HL-60 (cell line): ENCODE results near the gene KIF26A.

Source experiments
- DNase-seq, 2 experiments: peaks; one replicate each; pipeline ENCODE4 v3.0.0-alpha.2; 2010 to 2020; ENCODE audit warnings: low read depth in 1 of 2, low spot score in 1 of 2
- H3K27ac ChIP-seq: fragments of 250-450 bp; sonication (Bioruptor Pico); replicated peaks from 2 replicates; pipeline ENCODE4 v1.5.1; 2020; ENCODE audit warnings: mild to moderate bottlenecking, moderate library complexity
- H3K27me3 ChIP-seq: fragments of 250-450 bp; sonication (Bioruptor Pico); 2 replicates; pipeline ENCODE4 v1.5.1; 2021; ENCODE audit warnings: mild to moderate bottlenecking, moderate library complexity; ENCODE audit not compliant: insufficient read depth, poor library complexity, severe bottlenecking
- H3K4me3 ChIP-seq: replicated peaks from 2 replicates; pipeline ENCODE4 v1.5.1; 2011; ENCODE audit warnings: mild to moderate bottlenecking, control low read depth, low read length; ENCODE audit not compliant: insufficient read depth
- GABPA ChIP-seq: IDR thresholded peaks from 2 replicates; pipeline ENCODE4 v1.6.1; 2012; ENCODE audit warnings: low read depth
- POLR2AphosphoS5 ChIP-seq: IDR thresholded peaks from 2 replicates; pipeline ENCODE4 v1.6.1; 2012; ENCODE audit warnings: low read depth
- REST ChIP-seq: IDR thresholded peaks from 2 replicates; pipeline ENCODE4 v1.6.1; 2012; ENCODE audit warnings: low read depth; ENCODE audit not compliant: insufficient replicate concordance
- SPI1 ChIP-seq: IDR thresholded peaks from 2 replicates; pipeline ENCODE4 v1.6.1; 2012; ENCODE audit warnings: low read depth, mild to moderate bottlenecking, borderline replicate concordance
- TF ChIP-seq, protein P1 (sequence below): IDR thresholded peaks from one replicate; pipeline ENCODE4 v1.5.1; 2011; ENCODE audit warnings: low read length, control low read depth, inconsistent platforms; ENCODE audit not compliant: insufficient read depth

The KIF26A gene

GRCh38 chr14:104178279-104178678 is 39.9 kb downstream of the KIF26A start:
- H3K27ac ChIP-seq: no peak overlapping the region
- TF ChIP-seq, protein P1, sequence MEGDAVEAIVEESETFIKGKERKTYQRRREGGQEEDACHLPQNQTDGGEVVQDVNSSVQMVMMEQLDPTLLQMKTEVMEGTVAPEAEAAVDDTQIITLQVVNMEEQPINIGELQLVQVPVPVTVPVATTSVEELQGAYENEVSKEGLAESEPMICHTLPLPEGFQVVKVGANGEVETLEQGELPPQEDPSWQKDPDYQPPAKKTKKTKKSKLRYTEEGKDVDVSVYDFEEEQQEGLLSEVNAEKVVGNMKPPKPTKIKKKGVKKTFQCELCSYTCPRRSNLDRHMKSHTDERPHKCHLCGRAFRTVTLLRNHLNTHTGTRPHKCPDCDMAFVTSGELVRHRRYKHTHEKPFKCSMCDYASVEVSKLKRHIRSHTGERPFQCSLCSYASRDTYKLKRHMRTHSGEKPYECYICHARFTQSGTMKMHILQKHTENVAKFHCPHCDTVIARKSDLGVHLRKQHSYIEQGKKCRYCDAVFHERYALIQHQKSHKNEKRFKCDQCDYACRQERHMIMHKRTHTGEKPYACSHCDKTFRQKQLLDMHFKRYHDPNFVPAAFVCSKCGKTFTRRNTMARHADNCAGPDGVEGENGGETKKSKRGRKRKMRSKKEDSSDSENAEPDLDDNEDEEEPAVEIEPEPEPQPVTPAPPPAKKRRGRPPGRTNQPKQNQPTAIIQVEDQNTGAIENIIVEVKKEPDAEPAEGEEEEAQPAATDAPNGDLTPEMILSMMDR: no peak
- TF ChIP-seq GABPA: no peak
- TF ChIP-seq POLR2AphosphoS5: no peak
- no peak for TF ChIP-seq REST
- no peak for TF ChIP-seq SPI1
- DNase-seq: no peak
- H3K27me3 ChIP-seq: no peaks in the 10 kb centered on the region
- H3K4me3 ChIP-seq: no peak overlapping the region

GRCh38 chr14:104179126-104179525 is 40.7 kb downstream of the KIF26A start:
- Histone ChIP-seq H3K27me3 (no peaks in the 10 kb centered on the region), H3K4me3 (no peak overlapping the region), H3K27ac (no peak overlapping the region)
- no peak for DNase-seq
- TF ChIP-seq GABPA: no peak
- TF ChIP-seq, protein P1: no peak
- no peak for TF ChIP-seq POLR2AphosphoS5

- H3K27ac ChIP-seq: no peak overlapping the region
- H3K27me3 ChIP-seq: no peaks in the 10 kb centered on the region
- TF ChIP-seq REST (no peak), GABPA (no peak), POLR2AphosphoS5 (no peak), SPI1 (no peak)
- TF ChIP-seq, protein P1: no peak
- H3K4me3 ChIP-seq: no peak overlapping the region
- no peak for DNase-seq
Observed at GRCh38 chr14:104179564-104180129, 41.3 kb downstream of the KIF26A start.

DNA sequence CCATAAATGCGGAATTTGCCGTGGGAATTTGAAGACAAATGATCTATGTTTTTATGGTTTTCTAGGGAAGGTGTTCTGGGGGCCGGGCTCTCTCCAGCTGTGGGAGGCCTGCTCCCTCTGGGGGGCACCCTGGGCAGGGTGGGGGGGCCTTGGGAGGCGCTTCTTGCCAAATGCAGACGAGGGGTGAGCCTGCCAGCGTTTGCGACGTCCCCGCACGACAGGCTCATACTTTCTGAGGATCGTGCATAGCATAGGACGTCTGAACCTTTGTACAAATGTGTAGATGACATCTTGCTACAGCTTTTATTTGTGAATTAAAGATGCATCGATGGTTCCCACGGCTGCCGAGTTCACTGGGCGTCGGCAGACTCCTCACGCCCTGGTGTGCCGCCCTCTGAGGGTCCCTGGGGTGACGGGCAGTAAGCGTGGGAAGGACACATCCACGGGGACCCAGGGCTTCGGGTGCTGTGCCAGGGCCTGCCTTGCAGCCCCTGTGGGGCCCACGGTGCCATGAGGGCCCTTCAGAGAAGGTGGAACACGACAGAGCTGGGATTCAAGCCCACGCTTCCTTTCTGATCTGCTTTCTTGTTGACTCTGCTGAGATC is 42.3 kb downstream of the KIF26A start:
- DNase-seq: no peak
- no peaks in the 10 kb centered on the region for H3K27me3 ChIP-seq
- H3K27ac ChIP-seq: no peak overlapping the region
- H3K4me3 ChIP-seq: no peak overlapping the region
- TF ChIP-seq REST (no peak), GABPA (no peak), SPI1 (no peak), POLR2AphosphoS5 (no peak)
- TF ChIP-seq, protein P1: no peak
